Measurements from ENCODE around the gene DCLRE1C.
A peak's percentile ranks its signal among the peaks of the same experiment; 100 is the strongest.

GRCh38 chr10:14904316-14904732 is 49.6 kb downstream of the DCLRE1C start:
- TF ChIP-seq CTCF (IDR thresholded peaks at IDR 0.05) (peak in 2 of 3 experiments; percentile 32 to 47), POLR2A (IDR thresholded peaks at IDR 0.05) (no peak)

Measured in testis (tissue), 2 donors.